Liver (tissue), 3 donors: ENCODE data around the gene TGFBI.

Experiments used
- FOXA1 ChIP-seq: IDR thresholded peaks from 2 replicates; pipeline ENCODE4 v1.6.1; 2016; ENCODE audit warnings: antibody characterized with exemption
- GABPA ChIP-seq, 2 donors: IDR thresholded peaks in 1 of 2; conservative IDR thresholded peaks in 1 of 2; 2 replicates each; pipeline ENCODE4 v1.6.1; 2016; ENCODE audit warnings: antibody characterized with exemption in 2 of 2, mild to moderate bottlenecking in 1 of 2, moderate library complexity in 1 of 2
- RAD21 ChIP-seq, 2 donors: IDR thresholded peaks; 2 replicates each; pipeline ENCODE4 v1.6.1; 2016; ENCODE audit warnings: antibody characterized with exemption in 2 of 2, mild to moderate bottlenecking in 2 of 2
- TAF1 ChIP-seq: conservative IDR thresholded peaks from 2 replicates; pipeline ENCODE4 v1.6.1; 2016; ENCODE audit warnings: antibody characterized with exemption, mild to moderate bottlenecking
- YY1 ChIP-seq: IDR thresholded peaks from 2 replicates; pipeline ENCODE4 v1.6.1; 2016; ENCODE audit warnings: antibody characterized with exemption, mild to moderate bottlenecking
- TF ChIP-seq, protein P1 (sequence below): fragments of 150-350 bp; IDR thresholded peaks from 2 replicates; pipeline ENCODE4 v1.5.1; 2017; ENCODE audit warnings: improper control_type of control experiment, low read depth, low read length; ENCODE audit not compliant: missing input control
- TF ChIP-seq, protein P2 (sequence below): IDR thresholded peaks from 2 replicates; pipeline ENCODE4 v1.6.1; 2016; ENCODE audit warnings: antibody characterized with exemption
- TF ChIP-seq, protein P3 (sequence below): IDR thresholded peaks from 2 replicates; pipeline ENCODE4 v1.6.1; 2016; ENCODE audit warnings: antibody characterized with exemption
- TF ChIP-seq, protein P4 (sequence below): IDR thresholded peaks from 2 replicates; pipeline ENCODE4 v1.6.1; 2016; ENCODE audit warnings: antibody characterized with exemption
- donor health status: healthy.
- donor health status: healthy.

DNA sequence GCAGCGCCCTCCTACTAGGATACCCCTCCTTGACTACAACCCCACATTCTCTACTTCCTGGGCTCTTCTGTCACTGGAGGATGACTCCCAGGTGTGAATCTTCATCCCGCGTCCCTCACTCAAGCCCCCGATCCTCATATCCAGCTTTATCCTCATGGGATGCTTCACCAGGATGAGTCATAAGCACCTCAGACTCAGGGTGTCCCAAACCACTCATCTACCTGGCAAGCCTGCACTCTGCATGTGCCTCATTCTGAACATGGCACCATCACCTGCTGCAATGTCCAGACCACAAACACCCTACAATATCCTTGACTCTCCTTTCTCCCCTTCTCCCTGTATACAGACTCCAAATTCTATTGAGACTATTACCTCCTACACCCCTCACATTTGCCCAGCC lies 1.5 kb upstream of the TGFBI start:
- TF ChIP-seq, protein P1, sequence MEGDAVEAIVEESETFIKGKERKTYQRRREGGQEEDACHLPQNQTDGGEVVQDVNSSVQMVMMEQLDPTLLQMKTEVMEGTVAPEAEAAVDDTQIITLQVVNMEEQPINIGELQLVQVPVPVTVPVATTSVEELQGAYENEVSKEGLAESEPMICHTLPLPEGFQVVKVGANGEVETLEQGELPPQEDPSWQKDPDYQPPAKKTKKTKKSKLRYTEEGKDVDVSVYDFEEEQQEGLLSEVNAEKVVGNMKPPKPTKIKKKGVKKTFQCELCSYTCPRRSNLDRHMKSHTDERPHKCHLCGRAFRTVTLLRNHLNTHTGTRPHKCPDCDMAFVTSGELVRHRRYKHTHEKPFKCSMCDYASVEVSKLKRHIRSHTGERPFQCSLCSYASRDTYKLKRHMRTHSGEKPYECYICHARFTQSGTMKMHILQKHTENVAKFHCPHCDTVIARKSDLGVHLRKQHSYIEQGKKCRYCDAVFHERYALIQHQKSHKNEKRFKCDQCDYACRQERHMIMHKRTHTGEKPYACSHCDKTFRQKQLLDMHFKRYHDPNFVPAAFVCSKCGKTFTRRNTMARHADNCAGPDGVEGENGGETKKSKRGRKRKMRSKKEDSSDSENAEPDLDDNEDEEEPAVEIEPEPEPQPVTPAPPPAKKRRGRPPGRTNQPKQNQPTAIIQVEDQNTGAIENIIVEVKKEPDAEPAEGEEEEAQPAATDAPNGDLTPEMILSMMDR: no peak
- TF ChIP-seq, protein P2, sequence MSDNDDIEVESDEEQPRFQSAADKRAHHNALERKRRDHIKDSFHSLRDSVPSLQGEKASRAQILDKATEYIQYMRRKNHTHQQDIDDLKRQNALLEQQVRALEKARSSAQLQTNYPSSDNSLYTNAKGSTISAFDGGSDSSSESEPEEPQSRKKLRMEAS: no peak
- TF ChIP-seq FOXA1 (no peak), YY1 (no peak), RAD21 (IDR thresholded peaks at IDR 0.05) (no peak), TAF1 (no peak), GABPA (IDR thresholded peaks at IDR 0.05 in 1 of 2, conservative IDR thresholded peaks at IDR 0.05 in 1 of 2) (no peak)
- TF ChIP-seq, protein P3, sequence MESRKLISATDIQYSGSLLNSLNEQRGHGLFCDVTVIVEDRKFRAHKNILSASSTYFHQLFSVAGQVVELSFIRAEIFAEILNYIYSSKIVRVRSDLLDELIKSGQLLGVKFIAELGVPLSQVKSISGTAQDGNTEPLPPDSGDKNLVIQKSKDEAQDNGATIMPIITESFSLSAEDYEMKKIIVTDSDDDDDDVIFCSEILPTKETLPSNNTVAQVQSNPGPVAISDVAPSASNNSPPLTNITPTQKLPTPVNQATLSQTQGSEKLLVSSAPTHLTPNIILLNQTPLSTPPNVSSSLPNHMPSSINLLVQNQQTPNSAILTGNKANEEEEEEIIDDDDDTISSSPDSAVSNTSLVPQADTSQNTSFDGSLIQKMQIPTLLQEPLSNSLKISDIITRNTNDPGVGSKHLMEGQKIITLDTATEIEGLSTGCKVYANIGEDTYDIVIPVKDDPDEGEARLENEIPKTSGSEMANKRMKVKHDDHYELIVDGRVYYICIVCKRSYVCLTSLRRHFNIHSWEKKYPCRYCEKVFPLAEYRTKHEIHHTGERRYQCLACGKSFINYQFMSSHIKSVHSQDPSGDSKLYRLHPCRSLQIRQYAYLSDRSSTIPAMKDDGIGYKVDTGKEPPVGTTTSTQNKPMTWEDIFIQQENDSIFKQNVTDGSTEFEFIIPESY: no peak
- TF ChIP-seq, protein P4, sequence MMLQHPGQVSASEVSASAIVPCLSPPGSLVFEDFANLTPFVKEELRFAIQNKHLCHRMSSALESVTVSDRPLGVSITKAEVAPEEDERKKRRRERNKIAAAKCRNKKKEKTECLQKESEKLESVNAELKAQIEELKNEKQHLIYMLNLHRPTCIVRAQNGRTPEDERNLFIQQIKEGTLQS: no peak
